ENCODE data around the gene ATG4C. TPM values are rescaled to one million over a fixed set of nuclear protein-coding genes. Genes with fewer than 3 reads are reported as not detected.
A peak's percentile ranks its signal among the peaks of the same experiment; 100 is the strongest.
"Not testable (repeated sequence)": the region's sequence is repeated elsewhere in the genome, so short reads cannot be mapped to it uniquely, and the experiment has no call there.

Gene ATG4C
- polyA plus RNA-seq, 10 donors = 7.2 to 14.9 (median 10.6) TPM

DNA sequence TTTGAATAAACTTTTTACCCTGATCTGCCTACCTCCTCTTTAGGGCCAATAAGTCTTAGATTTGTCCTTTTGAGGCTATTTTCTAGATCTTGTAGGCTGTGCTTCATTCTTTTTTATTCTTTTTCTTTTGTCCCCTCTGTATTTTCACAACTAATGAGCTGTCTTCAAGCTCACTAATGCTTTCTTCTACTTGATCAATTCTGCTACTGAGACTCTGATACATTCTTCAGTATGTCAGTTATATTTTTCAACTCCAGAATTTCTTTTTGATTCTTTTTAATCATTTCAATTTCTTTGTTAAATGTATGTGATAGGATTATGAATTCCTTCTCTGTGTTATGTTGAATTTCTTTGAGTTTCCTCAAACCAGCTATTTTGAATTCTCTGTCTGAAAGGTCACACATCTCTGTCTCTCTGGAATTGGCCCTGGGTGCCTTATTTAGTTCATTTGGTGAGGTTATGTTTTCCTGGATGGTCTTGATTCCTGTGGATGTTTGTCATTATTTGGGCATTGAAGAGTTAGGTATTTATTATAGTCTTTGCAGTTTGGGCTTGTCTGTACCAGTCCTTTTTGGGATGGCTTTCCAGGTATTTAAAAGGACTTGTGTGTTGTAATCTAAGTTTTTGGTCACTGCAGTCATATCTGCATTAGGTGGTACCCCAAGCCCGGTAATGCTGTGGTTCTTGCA is 11.2 kb upstream of the ATG4C start:
- DNase-seq = no peak

DNA sequence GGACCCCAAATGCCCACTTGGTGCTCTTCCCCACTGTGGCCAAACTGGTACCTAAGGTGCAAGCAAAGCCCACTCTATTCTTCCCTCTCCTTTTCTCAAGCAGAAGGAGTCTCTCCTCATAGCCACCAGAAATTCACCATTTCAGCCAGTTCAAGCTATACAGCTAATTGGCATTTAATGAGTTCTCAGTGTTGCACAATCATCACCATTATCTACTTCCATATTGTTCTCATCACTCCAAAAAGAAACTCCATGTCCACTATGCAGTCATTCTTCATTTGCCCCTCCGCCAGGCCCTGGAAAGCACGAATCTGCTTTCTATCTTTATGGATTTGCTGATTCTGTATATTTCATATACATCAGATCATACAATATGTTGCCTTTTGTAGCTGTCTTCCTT is 9.9 kb upstream of the ATG4C start:
- no peak for DNase-seq

DNA sequence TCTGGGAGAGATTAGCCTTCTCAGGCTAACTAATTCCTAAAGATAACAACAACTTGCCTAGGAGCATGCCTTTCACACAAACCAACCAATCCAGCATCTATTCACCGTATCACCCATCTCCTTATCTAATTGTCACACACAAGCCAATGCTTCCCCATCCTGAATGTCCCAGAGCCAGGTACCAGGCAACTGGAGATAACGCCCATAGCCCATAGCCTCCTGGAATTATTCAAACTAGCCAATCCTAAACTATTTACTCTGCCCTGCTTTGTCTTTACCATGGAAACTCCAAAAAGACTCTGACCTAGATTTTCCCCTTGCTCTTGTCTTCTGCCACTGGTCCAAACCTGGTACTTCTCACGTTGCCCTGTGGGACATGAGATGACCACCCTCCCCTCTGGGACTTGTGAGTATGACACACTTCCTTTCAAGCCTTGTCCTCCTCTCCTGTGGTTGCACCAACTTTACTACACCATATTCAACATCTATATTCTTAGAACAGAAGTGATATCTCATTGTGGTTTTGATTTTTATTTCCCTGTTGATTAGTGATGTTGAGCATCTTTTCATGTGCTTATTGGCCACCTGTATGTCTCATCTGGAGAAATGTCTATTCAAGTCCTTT is 8.8 kb upstream of the ATG4C start:
- no peak for DNase-seq

DNA sequence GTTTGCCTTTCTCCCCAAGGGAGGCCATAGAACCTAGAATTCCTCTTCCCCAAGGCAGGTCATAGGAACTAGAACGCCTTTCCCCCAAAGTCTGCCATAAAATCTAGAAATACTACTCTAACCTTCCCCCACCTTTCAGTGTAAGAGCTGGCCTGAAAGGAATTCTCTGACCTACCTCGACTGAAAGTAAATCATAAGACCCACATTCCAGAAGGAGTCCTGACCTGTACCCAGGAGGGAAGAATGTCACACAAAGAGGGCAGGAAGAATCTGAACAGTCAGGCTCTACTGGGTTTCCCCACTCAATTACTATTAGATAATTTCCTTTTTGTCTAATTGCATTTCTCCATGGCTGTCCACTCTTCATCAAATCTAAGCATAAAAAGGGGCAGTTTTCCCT is 5.7 kb upstream of the ATG4C start:
- DNase-seq = no peak

DNA sequence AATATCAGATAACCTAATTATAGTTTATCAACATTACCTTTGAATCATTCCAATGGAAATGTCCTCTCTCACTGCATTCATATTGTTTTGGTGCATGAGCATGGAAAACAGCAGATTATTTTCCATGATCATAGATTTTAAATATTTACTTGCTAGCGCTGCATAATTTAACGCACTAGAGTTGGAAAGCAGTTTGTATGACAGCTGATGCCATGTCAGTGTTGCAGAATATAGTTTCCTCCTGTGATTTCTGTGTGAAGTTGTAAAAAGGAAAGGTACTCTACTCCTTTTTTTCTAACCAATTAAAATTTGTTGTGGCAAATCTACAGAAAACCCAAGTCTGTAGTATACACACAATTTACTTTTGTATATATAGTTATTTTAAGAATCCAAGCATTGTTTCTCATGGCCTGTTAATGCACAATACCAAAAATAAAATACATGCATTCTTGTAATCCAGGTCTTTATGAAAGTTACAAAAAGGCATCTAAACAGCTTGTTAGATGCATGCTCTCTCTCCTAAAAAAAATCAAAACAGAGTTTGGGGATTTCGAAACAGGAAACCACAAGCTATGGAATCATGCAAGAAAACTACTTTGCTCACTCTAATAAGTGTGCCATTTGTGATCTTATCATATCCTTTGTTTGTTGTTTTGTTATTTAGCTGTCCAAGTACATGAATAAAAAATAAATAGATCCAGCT is 1.9 kb upstream of the ATG4C start:
- peak in 2 of 3 donors; percentile 23 to 36 for DNase-seq

DNA sequence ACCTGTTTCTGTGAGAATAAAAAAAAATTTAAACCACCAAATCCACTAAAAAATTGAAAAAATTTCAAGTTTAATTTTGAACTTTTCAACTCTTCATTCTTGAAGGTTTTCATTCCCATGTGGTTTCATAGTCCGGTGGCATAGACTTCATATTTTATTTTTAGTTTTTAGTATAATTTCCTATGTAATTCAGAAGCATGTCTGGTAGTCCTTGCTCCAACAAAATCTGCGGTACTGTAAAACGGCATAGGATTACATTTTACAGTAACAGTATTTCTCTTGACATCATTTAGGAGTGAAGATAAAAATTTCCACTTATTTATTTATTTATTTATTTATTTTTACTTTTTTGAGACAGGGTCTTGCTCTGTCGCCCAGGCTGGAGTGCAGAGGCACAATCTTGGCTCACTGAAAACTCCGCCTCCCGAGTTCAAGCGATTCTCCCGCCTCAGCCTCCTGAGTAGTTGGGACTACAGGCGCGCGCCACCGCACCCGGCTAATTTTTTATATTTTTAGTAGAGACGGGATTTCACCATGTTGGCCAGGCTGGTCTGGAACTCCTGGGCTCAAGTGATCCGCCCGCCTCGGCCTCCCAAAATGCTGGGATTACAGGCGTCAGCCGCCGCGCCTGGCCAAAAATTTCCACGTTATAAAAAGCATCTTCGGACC is 1.3 kb upstream of the ATG4C start:
- peak in 1 of 3 donors; percentile 18 for DNase-seq

DNA sequence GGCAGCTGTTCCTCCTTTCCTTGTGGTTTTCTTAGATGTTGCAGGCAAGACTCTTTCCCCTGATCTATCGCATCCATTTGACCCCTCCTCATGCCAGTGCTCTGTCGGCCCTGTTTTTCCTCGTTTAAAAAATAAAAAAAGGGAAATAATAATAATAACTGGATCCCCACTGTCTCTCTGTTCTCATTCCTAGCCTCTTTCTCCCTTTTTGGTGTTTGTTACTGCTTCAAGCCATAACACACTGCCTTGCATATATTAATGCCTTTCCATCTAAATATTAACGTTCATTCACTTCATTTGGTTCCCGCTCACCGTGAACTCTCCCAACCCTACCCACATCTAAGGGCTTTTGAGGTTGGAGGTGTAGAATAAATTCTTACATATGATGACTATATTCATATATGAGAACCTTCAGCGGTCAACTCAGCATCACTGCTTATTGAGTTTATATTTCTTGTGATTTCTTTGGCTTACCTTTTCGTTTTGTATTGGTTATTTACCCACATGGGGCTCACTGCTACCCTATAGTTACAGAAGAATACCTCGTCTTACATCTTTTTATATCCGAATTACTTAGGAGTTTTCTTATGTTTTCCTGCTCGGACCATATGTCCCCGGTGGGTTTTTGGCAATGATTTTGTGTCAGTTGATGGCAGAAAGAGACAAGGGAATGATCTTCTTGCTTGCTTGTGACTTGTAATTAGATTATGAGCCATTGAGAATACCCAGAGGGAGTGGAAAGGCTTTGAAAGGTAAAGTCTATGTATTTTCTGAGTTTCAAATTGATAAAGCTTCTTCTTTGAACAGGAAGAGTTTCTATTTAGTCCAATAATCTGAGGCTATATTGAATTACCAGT is 805 bp downstream of the ATG4C start:
- DNase-seq = no peak

DNA sequence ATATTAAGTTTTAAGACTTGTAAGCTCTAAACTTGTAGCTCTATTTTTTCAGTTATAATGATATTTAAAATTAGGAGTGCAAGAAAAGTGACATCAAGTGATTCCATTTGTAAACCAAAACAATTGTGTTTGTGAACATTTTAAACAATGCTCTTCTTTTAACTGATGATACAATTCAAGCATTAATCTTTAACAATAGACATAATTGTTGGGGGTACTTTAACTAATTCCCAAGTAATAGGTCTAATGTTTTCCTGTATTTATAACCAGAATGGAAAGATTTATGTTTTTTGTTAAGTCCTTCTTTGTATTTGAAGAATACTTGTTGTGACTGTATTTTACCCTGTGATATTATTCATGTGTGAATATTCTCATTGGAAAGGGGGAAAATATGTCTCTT is 6.8 kb downstream of the ATG4C start:
- no peak for DNase-seq

DNA sequence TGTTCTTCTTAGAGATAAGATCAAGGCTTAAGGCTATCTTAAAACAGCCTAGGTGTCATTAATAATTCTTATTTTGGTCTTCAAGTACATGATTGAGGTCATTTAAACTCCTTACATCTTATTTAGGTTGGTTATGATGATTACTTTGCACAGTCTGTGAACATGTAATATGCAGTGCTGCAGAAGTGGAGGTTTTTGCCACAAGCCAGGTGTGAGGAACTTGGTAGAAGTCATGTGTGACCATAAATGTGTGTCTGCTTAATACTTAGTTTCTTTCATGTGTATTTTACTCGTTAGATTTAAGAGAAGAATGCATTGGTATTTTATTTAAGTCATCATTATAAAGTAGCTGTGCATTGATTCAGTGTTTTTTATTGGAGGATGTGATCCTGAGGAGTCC is 10.1 kb downstream of the ATG4C start:
- no peak for DNase-seq

DNA sequence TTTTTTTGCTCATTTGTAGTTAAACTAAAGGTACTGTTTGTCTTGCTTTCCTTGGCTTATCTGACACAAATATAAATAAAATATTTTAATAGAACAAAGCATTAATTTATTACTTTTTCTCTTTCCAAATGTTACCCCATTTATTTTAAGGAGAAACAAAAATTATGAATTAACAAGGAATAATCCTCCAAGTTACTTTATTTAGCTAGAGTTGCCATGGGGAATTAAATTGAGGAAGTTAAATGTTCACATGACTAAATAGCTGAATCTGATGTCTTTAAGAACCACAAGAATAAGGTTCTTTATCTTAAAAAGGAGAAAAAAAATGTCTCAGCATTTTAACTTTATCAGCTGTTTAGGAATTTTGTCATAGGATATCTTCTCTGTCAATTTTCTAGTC is 12.3 kb downstream of the ATG4C start:
- no peak for DNase-seq

DNA sequence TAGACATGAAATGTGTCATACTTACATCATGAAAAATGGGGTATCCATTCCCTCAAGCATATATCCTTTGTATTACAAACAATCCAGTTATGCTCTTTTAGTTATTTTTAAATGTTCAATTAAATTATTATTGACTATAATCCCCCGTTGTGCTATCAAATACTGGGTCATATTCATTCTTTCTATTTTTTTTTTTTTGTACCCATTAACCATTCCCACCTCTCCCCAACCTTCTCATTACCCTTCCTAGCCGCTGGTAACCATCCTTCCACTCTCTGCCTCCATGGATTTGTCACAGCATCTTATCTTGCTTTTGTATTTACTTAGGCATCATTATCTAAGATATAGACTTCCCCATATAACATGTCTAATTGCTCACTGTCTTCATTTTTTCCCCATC is 15.8 kb downstream of the ATG4C start:
- DNase-seq = no peak

DNA sequence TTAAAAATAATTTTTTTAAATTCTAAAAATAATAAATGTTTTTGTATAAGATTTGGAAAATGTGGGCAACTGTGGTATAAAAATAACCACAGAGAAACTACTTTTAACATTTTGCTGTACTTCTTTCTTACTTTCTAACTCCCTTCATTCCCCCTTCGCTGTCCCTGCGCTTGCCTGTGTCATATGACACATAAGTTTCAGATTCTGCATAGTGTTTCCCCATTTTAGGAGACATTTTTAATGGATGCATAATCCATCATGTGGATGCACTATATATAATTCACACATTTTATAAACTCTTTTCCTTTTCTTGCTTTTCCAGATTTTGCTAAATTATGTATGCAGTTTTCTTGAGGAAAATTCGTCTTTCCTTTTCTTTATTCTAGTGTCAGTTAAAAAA is 16.3 kb downstream of the ATG4C start:
- DNase-seq = no peak

DNA sequence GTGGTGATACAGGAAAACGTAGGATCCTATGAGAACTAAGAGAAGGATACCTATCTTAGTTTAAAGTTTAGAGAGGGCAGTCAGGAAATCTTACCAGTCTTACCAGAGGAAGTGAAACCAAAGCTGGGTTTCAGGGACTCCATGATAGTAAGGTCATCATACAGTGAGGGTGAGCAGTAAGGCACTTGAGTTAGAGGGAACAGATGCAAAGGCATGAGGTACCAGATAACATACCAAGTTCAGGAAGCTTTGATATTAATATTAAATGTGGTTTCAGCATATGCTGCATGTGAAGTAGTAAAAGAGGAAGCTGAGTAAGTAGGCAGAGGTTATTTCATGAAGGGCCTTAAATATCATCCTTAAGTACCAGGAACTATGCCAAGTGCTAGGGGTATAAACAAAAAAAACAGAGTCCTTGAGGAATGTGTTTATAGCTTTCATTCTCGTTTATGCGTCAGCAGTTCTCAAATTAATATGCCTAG is 16.9 kb downstream of the ATG4C start:
- DNase-seq = peak in 1 of 3 donors; percentile 30

DNA sequence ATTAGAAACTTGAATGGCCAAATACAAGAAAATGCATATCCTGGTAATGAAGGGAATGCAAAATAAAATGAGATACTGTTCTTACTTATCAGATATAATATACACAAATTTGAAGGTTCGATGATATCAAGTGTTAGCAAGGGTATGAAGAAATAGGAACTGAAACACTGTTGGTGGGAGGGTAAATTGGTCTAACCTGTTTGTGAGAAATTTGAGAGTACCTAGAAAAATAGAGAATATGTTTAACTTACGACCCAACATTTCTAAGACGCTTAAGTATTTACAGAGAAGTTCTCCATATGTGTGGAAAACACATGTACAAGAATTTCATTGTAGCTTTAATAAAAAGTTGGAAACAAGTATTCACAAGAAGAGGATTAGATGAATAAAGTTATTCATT is 25.9 kb downstream of the ATG4C start:
- no peak for DNase-seq

DNA sequence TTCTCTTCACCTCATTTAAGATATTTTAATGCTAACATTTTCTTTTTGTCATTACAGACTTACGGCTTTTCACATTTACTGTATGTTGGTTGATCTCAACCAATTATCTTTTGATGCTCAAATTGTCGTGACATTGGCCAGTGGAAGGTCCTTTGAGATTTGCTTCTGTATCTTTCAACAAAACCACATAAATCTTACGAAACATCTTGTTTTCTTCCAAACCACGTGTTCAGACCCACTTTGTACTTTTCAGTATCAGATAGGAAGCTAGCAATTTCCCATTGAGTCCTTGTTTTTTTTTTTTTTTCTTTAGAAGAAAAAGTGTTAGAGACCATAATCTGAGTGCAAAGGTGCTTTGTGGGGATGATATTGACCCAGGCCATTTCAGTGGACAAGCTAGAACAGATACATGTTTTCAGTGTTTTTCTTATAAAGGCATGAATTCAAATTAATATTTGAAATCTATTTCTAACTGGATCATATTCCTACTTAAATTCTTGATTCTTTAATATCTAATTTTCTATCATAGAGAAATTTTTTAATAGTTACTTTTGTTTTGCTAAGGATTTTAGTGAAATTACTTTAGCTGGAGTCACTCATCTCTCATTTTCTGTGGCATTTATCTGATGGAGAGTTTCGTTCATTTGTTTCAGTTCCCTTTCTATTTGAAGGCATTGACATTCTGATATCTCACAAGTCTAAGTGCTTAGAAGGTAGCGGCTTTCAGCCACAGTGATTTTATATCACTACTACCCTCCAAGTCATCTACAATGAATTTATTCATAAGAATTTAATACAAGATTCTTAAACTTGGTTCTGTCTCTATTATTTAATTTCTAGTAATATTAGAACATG is 26.7 kb downstream of the ATG4C start:
- DNase-seq = no peak

DNA sequence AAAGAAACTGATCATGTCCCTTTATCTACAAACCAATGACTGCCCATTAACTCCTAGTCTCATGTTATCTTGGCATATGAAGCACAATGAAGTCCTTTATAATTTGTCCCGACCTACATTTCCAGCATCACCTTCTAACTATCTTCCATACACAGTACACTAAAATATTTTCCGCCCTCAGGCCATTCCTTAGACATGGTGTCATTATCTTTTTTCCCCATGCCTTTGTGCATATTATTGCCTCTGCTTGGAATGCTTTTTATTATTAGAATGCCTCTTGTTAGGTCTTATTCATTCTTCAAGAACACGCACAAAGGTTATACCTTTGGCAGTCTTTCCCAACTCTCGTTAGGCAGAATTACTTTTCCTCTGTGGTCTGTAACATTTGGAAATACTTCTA is 39.6 kb downstream of the ATG4C start:
- DNase-seq = no peak

DNA sequence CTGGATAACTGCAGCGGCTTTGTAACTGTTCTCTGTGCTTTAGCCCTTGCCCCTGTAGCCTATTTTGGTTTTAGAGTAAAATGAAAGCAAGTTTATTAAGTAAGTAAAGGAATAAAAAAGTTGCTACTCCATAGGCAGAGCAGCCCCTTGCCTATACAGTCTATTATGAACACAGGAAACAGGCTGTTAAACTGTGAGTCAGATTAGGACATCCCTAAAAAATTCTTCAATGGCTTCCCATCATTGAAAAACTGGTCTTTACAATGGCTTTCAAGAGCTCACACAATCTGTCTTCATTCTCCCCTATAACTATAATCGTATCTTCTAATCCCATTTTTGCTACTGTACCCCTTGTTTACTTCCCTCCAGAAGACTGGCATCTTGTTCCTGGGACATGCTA is 43.0 kb downstream of the ATG4C start:
- no peak for DNase-seq

DNA sequence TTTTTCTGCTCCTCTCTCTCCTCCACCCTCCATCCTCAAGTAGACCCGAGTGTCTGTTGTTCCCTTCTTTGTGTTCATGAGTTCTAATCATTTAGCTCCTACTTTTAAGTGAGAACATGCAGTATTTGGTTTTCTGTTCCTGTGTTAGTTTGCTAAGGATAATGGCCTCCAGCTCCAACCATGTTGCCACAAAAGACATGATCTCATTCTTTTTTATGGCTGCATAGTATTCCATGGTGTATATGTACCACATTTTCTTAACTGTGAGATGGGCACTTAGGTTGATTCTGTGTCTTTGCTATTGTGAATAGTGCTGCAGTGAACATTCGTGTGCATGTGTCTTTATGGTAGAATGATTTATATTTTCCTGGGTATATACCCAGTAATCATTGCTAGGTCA is 43.9 kb downstream of the ATG4C start:
- DNase-seq = not testable (repeated sequence)

DNA sequence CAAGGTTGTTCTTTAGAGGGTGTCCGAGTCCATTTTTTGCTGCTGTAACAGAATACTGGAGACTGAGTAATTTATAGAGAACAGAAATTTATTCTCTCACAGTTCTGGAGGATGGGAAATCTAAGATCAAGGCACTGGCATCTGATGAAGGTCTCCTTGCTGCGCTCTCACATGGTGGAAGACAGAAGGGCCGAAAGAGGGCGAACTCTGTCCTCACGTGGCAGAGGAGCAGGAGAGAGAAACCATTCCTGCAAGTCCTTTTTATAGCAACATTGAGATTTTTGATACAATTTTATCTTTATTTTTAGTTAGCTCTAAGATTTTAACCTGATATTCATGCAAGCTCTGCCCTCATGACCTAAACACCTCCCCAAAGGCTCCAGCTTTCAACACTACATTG is 48.3 kb downstream of the ATG4C start:
- DNase-seq = no peak

DNA sequence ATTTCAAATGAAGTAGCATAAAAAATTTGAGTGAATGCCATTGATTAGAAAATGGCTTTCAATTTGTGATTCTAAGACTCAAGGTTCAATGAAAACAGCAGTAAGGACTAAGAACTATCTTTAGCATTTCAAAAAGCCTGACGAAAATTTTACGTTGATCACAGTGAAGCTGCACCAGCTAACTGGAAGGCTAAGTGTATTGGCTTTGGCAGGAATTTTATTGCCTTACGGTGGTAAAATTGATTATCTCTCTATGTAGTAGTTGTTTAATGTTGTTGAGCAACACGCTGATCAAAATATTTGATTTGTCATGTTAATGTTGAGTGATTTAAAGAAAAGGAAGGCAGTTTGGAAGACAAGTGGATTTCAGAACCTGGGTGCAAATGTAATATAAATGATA is 49.6 kb downstream of the ATG4C start:
- DNase-seq = no peak
